ENCODE data around the gene APEH.

The APEH gene

GRCh38 chr3:49668414-49668797 lies 5.7 kb upstream of the APEH start:
- Histone ChIP-seq H3F3A (ENCODE audit: low read depth) (0 out of 2 replicates have a peak, but pooled peaks cover 2% of the 10 kb centered on the region), H3K36me3 (ENCODE audit: insufficient read depth, low read length) (no peaks in the 10 kb centered on the region), H3K4me3 (ENCODE audit: low read length, poor library complexity, severe bottlenecking) (no peak overlapping the region), H3K9me3 (ENCODE audit: insufficient read depth, low read depth, low read length) (no peaks in the 10 kb centered on the region), H3K27me3 (ENCODE audit: insufficient read depth, low read length, poor library complexity, severe bottlenecking) (no peaks in the 10 kb centered on the region), H3K9me2 (replicated peaks; ENCODE audit: low read depth, low read length) (no peaks in the 10 kb centered on the region), H3K79me2 (ENCODE audit: insufficient read depth, low read length) (peaks cover 12% of the 10 kb centered on the region; the same call in 1 of the 2 replicates), H3K4me1 (ENCODE audit: insufficient read depth, low read length, poor library complexity, severe bottlenecking) (peaks cover 15% of the 10 kb centered on the region), H2AFZ (ENCODE audit: low read length) (no peak overlapping the region), H3K9ac (ENCODE audit: low read depth, low read length, poor library complexity, severe bottlenecking) (no peak overlapping the region), H3K4me2 (ENCODE audit: low read depth, low read length, poor library complexity, severe bottlenecking) (no peak overlapping the region), H4K20me1 (ENCODE audit: insufficient read depth, low read length, poor library complexity, severe bottlenecking) (no peaks in the 10 kb centered on the region)
- TF ChIP-seq EZH2phosphoT487 (IDR thresholded peaks at IDR 0.05; ENCODE audit: borderline replicate concordance) (no peak), CTCF (conservative IDR thresholded peaks at IDR 0.05; ENCODE audit: low read length) (peak; percentile 46)

- H3K79me2 ChIP-seq (ENCODE audit: insufficient read depth, low read length): peaks cover 12% of the 10 kb centered on the region; the same call in 1 of the 2 replicates
- H3K4me3 ChIP-seq (ENCODE audit: low read length, poor library complexity, severe bottlenecking): no peak overlapping the region
- TF ChIP-seq CTCF (conservative IDR thresholded peaks at IDR 0.05; ENCODE audit: low read length) (no peak), EZH2phosphoT487 (IDR thresholded peaks at IDR 0.05; ENCODE audit: borderline replicate concordance) (no peak)
- H3K4me1 ChIP-seq (ENCODE audit: insufficient read depth, low read length, poor library complexity, severe bottlenecking): peaks cover 16% of the 10 kb centered on the region
- no peaks in the 10 kb centered on the region for H3K27me3 ChIP-seq (ENCODE audit: insufficient read depth, low read length, poor library complexity, severe bottlenecking)
- no peaks in the 10 kb centered on the region for H3K36me3 ChIP-seq (ENCODE audit: insufficient read depth, low read length)
- no peaks in the 10 kb centered on the region for H3K9me3 ChIP-seq (ENCODE audit: insufficient read depth, low read depth, low read length)
- no peak overlapping the region for H3K9ac ChIP-seq (ENCODE audit: low read depth, low read length, poor library complexity, severe bottlenecking)
- no peaks in the 10 kb centered on the region for H3K9me2 ChIP-seq (replicated peaks; ENCODE audit: low read depth, low read length)
- 0 out of 2 replicates have a peak, but pooled peaks cover 2% of the 10 kb centered on the region for H3F3A ChIP-seq (ENCODE audit: low read depth)
- H4K20me1 ChIP-seq (ENCODE audit: insufficient read depth, low read length, poor library complexity, severe bottlenecking): no peaks in the 10 kb centered on the region
- H2AFZ ChIP-seq (ENCODE audit: low read length): no peak overlapping the region
- H3K4me2 ChIP-seq (ENCODE audit: low read depth, low read length, poor library complexity, severe bottlenecking): no peak overlapping the region
Observed at GRCh38 chr3:49668861-49669260, 5.3 kb upstream of the APEH start.

GRCh38 chr3:49669352-49669751 lies 4.8 kb upstream of the APEH start:
- H3K27me3 ChIP-seq (ENCODE audit: insufficient read depth, low read length, poor library complexity, severe bottlenecking): no peaks in the 10 kb centered on the region
- 0 out of 2 replicates have a peak, but pooled peaks cover 2% of the 10 kb centered on the region for H3F3A ChIP-seq (ENCODE audit: low read depth)
- no peaks in the 10 kb centered on the region for H3K36me3 ChIP-seq (ENCODE audit: insufficient read depth, low read length)
- no peaks in the 10 kb centered on the region for H3K9me3 ChIP-seq (ENCODE audit: insufficient read depth, low read depth, low read length)
- H3K9me2 ChIP-seq (replicated peaks; ENCODE audit: low read depth, low read length): no peaks in the 10 kb centered on the region
- TF ChIP-seq CTCF (conservative IDR thresholded peaks at IDR 0.05; ENCODE audit: low read length): no peak
- no peak for TF ChIP-seq EZH2phosphoT487 (IDR thresholded peaks at IDR 0.05; ENCODE audit: borderline replicate concordance)
- H3K9ac ChIP-seq (ENCODE audit: low read depth, low read length, poor library complexity, severe bottlenecking): no peak overlapping the region
- H3K4me3 ChIP-seq (ENCODE audit: low read length, poor library complexity, severe bottlenecking): no peak overlapping the region
- peaks cover 16% of the 10 kb centered on the region for H3K4me1 ChIP-seq (ENCODE audit: insufficient read depth, low read length, poor library complexity, severe bottlenecking)
- H3K79me2 ChIP-seq (ENCODE audit: insufficient read depth, low read length): peaks cover 14% of the 10 kb centered on the region; the same call in 1 of the 2 replicates
- no peaks in the 10 kb centered on the region for H4K20me1 ChIP-seq (ENCODE audit: insufficient read depth, low read length, poor library complexity, severe bottlenecking)
- no peak overlapping the region for H2AFZ ChIP-seq (ENCODE audit: low read length)
- H3K4me2 ChIP-seq (ENCODE audit: low read depth, low read length, poor library complexity, severe bottlenecking): no peak overlapping the region
